GM19455 (cell line): ENCODE results near the gene TTLL10.

ENCODE experiments used
- ATAC-seq: cut with Tn5 transposase; IDR thresholded peaks from one replicate; pipeline ENCODE4 v1.9.1; 2021; ENCODE audit not compliant: unreplicated experiment

TTLL10 gene

DNA sequence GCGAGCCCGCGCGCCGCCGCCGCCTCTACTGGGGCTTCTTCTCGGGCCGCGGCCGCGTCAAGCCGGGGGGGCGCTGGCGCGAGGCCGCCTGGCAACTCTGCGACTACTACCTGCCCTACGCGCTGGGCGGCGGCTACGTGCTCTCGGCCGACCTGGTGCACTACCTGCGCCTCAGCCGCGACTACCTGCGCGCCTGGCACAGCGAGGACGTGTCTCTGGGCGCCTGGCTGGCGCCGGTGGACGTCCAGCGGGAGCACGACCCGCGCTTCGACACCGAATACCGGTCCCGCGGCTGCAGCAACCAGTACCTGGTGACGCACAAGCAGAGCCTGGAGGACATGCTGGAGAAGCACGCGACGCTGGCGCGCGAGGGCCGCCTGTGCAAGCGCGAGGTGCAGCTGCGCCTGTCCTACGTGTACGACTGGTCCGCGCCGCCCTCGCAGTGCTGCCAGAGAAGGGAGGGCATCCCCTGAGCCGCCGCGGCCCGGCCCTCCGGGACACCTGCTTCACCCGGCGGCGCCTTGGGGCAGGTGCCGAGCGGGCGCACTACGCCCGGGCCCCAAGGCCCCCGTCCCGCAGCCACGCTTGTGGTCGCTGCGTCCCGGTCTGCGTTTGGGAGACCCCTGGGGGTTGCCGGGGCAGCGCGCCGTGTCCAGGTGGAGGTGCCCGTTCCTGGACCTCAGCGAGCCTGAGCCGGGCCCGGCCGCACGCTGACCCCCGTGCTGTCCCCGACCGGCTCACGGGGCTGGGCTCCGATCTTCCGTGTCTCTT, 59.3 kb downstream of the TTLL10 start:
- no peak for ATAC-seq

GRCh38 chr1:1233567-1233892, 59.9 kb downstream of the TTLL10 start:
- ATAC-seq: no peak

DNA sequence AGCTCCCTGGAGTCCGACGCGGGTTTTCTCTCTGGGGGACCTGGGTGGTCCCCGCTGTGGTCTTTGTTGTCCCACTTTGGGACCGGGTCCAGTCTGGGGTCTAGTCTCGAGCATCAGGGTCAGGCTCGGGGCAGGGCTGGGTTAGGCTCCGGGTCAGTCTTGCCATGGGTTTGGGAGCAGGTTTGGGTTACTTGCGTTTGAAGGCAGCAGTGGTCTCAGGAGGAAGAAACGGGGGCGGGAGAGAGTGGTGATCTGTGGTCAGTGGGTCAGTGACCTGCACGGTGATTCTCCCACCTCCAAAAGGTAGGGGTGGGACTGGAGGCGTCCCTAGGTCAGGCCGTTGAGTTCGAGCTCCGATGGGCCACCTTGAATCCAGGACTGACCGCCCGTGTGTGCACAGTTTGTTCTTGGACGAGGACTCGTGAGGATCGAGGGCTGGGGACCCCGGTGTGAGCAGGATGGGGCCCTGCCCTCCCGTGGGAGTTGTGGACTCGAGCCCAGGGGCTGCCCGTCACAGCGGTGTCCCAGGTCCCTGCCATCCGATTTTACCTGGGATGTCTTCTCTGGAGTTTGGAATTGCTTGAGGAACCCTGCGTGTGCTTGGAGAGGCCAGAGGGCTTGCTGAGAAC, 60.6 kb downstream of the TTLL10 start:
- no peak for ATAC-seq

GRCh38 chr1:1235016-1235744, 61.5 kb downstream of the TTLL10 start:
- ATAC-seq: no peak

DNA sequence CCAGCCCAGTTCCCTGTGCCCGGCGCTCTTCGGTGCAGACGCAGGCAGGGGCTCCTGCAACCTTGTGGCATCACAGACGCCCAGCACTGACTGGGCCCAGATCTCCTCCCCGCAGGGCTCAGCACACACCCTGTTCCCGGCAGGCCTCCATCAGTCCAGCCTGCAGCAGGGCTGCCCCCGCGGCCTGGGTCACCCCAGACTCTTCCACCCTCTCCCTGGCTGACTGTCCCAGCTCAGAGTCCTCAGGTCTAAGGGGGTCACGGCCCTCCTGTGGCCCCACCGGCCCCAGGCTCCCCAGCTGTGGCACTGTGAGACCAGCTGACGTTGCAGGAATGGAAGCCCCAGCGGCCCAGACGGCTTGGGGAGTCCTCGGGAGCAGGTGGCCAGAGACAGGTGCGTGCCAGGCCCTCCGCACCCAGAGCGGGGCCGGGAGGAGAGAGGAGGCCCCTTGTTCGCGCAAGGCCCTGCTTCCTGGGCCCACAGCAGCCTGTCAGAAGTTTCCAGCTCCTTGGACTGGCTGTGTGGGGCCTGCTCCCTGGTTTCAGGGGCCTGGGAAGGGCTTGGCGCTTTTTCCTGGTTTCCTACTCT, 62.6 kb downstream of the TTLL10 start:
- ATAC-seq: no peak

DNA sequence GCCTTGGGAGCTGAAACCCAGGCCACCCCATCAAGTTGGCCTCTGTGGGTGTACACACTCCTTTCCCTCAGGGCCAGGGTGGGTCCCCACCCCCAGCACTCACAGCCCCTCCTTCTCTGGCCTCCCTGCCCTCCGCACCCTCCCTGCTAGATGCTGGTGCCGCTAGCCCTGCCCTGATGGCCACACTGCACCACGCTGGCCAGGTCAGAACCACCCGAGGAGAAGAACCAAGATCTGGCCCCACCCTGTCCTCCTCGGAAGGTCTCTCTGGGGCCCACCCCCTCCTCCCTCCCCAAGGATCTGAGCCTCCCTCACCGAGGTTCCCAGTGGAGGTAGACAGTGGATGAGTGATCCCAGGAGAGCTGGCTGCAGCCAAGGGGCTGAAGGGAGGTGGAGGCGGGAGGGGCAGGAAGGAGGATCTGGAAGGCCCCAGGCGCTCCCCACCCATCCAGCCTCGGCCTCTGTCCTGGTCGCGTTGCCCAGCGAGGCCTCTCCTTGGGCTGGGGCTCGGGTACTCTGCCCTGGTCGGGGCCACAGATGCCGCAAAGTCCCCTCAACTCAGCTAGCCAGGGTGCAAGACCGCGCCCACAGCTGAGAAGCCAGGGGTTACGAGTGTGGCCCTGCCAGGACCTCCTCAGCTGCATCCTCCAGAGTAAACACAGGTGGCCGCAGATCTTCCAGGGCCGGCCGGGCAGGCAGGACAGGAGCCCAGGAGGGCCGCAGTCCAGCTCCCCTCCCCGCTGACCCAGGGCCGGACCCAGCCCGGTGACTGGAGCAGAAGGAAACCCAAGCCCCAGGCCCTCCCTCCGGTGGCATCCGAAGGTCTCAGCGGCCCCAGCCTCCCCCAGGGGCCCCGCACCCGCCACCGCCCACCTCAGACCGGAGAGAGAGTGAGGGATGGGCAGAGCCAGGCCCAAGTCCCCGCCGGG, 63.5 kb downstream of the TTLL10 start:
- no peak for ATAC-seq

- no peak for ATAC-seq
Measured at GRCh38 chr1:1237874-1238701, 64.4 kb downstream of the TTLL10 start.

DNA sequence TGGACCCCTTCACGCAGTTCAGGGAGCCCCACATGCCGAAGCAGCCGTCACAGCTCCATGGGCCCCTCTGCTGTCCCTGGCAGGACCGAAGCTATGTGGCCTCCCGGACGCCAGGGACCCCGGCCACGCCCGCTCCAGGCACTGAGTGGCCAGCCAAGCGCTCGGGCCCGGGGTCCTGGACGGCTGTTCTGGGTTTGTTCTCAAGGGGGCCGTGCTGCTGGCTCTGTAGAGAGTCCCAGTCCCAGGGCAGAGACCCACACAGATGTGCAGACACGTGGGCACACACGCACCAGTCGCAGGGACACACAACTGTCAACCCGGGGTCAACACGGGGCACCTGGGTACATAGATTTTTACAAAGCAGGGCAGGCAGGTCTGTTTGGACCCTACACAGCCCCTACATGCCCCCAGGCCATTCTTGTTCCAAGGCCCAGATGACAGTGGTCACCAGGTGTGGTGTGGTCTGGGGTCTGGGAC, 65.1 kb downstream of the TTLL10 start:
- no peak for ATAC-seq

DNA sequence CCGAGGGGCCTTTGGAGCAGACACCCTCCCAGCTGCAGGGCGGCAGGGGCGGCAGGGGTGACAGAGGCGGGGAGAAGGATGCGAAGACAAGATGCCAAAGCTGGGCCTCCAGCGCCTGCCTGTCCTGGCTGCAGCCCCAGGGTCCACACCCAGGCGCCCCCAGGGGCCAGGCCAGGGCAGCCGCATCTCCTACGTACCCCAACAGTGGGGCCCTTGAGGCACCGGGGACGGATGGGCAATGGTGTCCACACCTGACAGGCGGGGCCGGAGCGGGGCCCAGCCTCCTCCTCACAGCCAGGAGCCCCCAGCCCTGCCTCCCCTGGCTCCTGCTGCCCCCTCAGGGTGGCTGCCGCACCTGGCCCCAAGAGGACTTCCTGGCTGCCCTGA, 65.5 kb downstream of the TTLL10 start:
- no peak for ATAC-seq

GRCh38 chr1:1239614-1240347, 66.1 kb downstream of the TTLL10 start:
- no peak for ATAC-seq

DNA sequence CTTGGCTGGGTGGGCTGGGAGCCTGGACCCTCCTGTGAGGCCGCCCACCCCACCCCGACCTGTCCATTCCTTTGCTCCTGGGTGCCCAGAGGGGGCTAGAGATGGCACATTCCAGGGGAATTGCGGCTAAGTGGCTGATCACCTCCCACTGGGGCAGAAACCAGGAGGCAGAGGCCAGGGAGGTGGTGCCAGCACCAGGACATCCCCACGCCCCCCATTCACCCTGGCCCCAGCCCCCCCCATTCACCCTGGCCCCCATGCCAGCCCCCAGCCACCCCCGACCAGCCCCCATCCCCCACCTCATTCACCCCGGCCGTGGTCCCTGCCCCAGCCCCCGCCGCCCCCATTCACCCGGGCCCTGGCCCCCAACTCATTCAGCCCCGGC, 66.7 kb downstream of the TTLL10 start:
- no peak for ATAC-seq

DNA sequence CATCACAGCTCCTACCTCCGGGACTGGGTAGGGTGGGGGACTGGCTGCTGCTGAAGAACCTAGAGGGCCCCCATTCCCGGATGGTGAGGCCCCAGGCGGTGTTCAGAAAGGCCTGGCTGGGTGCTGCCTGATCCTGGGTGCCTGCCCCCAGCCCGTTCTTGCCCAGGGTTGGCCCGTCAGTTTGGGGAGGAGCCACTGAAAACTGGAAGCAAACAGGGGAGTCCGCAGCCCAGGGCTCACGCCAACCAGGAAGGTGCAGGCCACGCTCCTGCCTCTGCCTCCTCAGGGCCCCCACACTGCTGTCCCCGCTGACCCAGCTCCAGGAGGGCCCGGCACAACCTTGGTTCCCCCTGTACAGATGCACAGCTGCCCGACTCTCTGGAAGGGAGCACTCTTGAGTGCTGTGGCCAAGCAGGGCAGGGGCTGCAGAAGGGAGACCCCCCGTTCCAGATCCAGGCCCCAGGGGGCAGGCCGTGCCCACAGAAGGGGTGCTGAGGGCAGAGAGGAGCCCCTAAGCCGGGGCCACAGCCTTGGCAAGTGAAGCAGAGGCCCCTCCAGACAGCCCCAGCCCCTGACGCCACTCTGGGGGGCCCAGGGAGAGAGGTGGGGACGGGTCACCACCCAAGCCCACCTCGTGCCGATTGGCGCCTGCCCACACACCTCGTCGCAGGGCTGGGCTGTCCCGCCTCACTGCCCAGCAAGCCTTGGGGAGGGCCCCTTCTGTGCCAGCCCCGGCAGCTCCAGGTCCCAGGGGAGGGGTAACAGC, 67.3 kb downstream of the TTLL10 start:
- ATAC-seq: no peak

- ATAC-seq: no peak
Measured at GRCh38 chr1:1241588-1242219, 68.0 kb downstream of the TTLL10 start.

- ATAC-seq: no peak
Measured at GRCh38 chr1:1242461-1243265, 69.0 kb downstream of the TTLL10 start.

- no peak for ATAC-seq
Measured at GRCh38 chr1:1243266-1243660, 69.6 kb downstream of the TTLL10 start.

DNA sequence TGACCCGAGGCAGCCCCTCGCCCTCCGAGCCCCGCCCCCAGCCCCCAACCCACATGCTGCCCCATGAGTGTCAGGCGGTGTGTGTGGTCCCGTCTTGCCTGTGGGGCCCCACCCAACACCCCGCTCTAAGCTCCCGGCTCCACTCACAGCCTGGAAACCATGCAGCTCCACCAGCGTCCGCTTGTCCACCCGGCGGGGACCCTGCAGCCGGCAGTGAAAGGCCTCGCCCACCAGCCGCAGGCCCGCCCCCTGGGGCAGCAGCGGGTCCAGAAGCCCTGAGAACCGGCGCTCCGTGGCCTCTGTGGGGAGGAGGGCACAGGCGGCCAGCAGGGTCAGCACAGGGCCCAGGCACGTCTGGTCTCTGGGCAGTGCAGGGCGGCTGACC, 70.1 kb downstream of the TTLL10 start:
- no peak for ATAC-seq

GRCh38 chr1:1244192-1244811, 70.6 kb downstream of the TTLL10 start:
- no peak for ATAC-seq
